Prostate gland (tissue), 2 donors: ENCODE measurements around the gene GPR61. TPM values are rescaled to one million over a fixed set of nuclear protein-coding genes. Genes with fewer than 3 reads are reported as not detected.

Source experiments
- DNase-seq: peaks from one replicate; pipeline ENCODE4 v3.0.0-alpha.2; 2019; ENCODE audit warnings: low spot score
- H3K27ac ChIP-seq, 2 donors: fragments of 200-600 bp; sonication (generic); 2 replicates each; pipeline ENCODE4 v1.5.1; 2017 to 2019
- H3K27me3 ChIP-seq: fragments of 200-600 bp; sonication (generic); replicated peaks from 2 replicates; pipeline ENCODE4 v1.5.1; 2019; ENCODE audit not compliant: insufficient read depth
- H3K36me3 ChIP-seq, 2 donors: fragments of 200-600 bp; sonication (generic); 1 replicate in 1 of 2; 2 replicates in 1 of 2; pipeline versions ENCODE4 v1.5.1 to v1.8.1; 2017 to 2019
- H3K4me1 ChIP-seq: fragments of 200-600 bp; sonication (generic); replicated peaks from 2 replicates; pipeline ENCODE4 v1.5.1; 2019
- H3K4me3 ChIP-seq, 2 donors: fragments of 200-600 bp; sonication (generic); 2 replicates each; pipeline ENCODE4 v1.5.1; 2017 to 2019
- H3K9me3 ChIP-seq: fragments of 200-600 bp; sonication (generic); 2 replicates; pipeline ENCODE4 v1.5.1; 2017
- POLR2A ChIP-seq: fragments of 450-650 bp; IDR thresholded peaks from one replicate; pipeline ENCODE4 v1.6.1; 2016; ENCODE audit warnings: antibody characterized with exemption, mild to moderate bottlenecking
- POLR2AphosphoS5 ChIP-seq: sonication (generic); formaldehyde crosslinking; IDR thresholded peaks from one replicate; pipeline ENCODE4 v1.6.1; 2017; ENCODE audit warnings: antibody characterized with exemption
- WGBS: methylation state at CpG from one replicate; pipeline ENCODE4 v1.1.5; 2018; 5-methylcytosine and 5-hydroxymethylcytosine counted together
- intact Hi-C: fragments of 100-400 bp; cut with DNase I; formaldehyde crosslinking; loops from one replicate; pipeline ENCODE4 v1.14.2; 2022
- total RNA-seq, 2 donors: library from RNA; depleted of rRNA; stranded (reverse); fragments of >200 nt; gene quantifications; one replicate each; pipeline ENCODE4 v1.1.0, GENCODE V29; 2016
- TF ChIP-seq, protein P1 (sequence below), 4 experiments: fragments of 200-600 bp in 2 of 4; fragments of 450-650 bp in 2 of 4; sonication (generic) in 2 of 4; IDR thresholded peaks; 1 replicate in 3 of 4; 2 replicates in 1 of 4; pipeline ENCODE4 v1.5.1; 2016 to 2019; ENCODE audit warnings: antibody characterized with exemption in 4 of 4, mild to moderate bottlenecking in 2 of 4, moderate library complexity in 2 of 4

The GPR61 gene
- total RNA-seq, 2 donors from 2014 or later: 1.2 TPM; not detected in 1

DNA sequence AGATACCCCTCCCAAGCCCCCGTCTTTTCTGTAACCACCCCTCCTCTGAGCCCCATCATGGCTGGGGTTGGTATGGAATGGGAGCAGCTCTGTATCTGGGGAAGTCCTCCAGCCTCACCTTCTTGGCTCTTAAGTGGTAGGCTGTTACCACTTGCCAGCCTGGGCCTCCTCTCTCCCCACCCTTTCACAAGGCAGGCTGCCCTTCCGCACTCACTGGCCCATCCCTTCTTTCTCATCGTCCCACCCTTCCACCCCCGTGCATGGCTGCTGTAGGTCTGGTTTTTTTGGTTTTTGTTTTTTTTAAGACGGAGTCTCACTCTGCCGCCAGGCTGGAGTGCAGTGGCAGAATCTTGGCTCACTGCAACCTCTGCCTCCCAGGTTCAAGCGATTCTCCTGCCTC lies 40.6 kb upstream of the GPR61 start:
- DNase-seq: no peak
- intact Hi-C loops: no loop called here
- no peaks in the 10 kb centered on the region for H3K9me3 ChIP-seq
- no peak overlapping the region for H3K4me3 ChIP-seq
- no peaks in the 10 kb centered on the region for H3K36me3 ChIP-seq
- peaks cover 8% of the 10 kb centered on the region for H3K4me1 ChIP-seq
- TF ChIP-seq POLR2A: no peak
- no peak for TF ChIP-seq POLR2AphosphoS5
- TF ChIP-seq, protein P1, sequence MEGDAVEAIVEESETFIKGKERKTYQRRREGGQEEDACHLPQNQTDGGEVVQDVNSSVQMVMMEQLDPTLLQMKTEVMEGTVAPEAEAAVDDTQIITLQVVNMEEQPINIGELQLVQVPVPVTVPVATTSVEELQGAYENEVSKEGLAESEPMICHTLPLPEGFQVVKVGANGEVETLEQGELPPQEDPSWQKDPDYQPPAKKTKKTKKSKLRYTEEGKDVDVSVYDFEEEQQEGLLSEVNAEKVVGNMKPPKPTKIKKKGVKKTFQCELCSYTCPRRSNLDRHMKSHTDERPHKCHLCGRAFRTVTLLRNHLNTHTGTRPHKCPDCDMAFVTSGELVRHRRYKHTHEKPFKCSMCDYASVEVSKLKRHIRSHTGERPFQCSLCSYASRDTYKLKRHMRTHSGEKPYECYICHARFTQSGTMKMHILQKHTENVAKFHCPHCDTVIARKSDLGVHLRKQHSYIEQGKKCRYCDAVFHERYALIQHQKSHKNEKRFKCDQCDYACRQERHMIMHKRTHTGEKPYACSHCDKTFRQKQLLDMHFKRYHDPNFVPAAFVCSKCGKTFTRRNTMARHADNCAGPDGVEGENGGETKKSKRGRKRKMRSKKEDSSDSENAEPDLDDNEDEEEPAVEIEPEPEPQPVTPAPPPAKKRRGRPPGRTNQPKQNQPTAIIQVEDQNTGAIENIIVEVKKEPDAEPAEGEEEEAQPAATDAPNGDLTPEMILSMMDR (IDR thresholded peaks at IDR 0.05): no peak
- H3K27ac ChIP-seq: no peak overlapping the region
- WGBS: 45% methylated on average over 7 of the region's 7 CpGs
- H3K27me3 ChIP-seq: no peaks in the 10 kb centered on the region

DNA sequence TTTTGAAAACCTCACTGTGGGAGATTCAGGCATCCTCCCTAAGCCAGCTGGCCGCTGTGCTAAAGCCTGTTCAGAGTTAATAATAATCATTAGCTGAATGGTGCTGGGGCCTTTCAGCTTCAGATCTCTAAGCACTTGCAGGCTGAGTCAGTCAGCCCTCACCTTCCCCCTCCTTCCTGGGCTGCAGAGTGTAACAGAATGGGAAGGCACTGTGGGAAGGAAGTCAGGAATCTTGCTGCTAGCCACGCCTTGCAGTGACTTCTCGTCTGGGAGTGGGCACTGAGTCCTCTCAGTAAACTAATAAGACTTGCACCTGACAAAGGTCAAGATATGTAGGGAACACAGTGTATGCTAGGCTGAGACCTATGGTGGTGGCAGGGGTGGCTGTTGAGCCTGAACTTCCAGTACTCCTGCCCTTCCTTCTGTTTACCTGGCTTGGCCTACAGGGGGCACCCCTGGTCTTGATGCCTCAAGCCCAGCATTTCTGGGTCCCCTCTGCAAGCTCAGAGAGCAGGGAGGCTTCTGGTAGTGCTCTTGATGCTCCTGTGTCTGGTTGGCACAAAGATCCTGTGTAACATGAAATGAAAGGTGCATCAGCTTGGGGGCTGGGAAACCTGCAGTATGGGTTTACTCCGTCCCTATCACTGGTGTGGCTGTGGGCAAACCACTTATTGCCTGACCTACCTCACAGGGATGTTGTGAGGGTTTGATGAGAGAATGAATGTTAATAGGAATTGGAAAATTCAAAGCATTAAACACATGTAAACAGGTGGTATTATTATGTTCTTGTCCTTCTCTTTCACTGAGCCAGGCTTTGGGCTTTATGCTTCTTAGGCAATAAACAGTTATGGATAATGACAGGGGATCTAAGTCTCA lies 39.8 kb upstream of the GPR61 start:
- no peak for DNase-seq
- no peak for TF ChIP-seq POLR2AphosphoS5
- TF ChIP-seq, protein P1 (IDR thresholded peaks at IDR 0.05): peak in 1 of 4 experiments; percentile 39
- Histone ChIP-seq H3K27ac (no peak overlapping the region), H3K4me3 (no peak overlapping the region), H3K4me1 (peaks cover 3% of the 10 kb centered on the region), H3K27me3 (no peaks in the 10 kb centered on the region), H3K36me3 (no peaks in the 10 kb centered on the region), H3K9me3 (no peaks in the 10 kb centered on the region)
- WGBS: 59% methylated on average over 4 of the region's 4 CpGs
- intact Hi-C loops: no loop called here

DNA sequence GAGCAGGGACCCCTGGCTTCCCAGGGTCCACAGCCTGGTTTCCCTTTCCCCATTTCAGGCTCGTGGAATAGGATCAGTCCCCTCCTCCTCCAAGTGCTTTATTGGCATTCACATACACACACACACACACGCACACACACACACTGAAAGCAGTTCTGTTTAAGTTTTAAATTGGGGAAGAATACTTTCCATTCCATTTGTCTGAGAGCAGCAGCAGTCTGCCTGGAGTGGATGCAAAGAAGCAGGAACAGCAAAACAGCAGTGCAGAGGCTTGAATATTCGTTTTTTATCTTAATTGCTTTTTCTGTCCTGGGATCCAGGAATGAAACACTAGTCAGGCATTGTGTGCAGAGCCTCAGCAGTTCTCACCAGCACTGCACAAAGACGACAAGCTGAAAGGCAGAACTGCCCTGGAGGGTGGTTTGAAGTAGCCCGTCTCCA lies 38.7 kb upstream of the GPR61 start:
- Histone ChIP-seq H3K9me3 (no peaks in the 10 kb centered on the region), H3K4me3 (no peak overlapping the region), H3K4me1 (no peaks in the 10 kb centered on the region), H3K27ac (no peak overlapping the region), H3K36me3 (no peaks in the 10 kb centered on the region), H3K27me3 (no peaks in the 10 kb centered on the region)
- intact Hi-C loops: no loop called here
- no peak for TF ChIP-seq POLR2A
- TF ChIP-seq POLR2AphosphoS5: no peak
- TF ChIP-seq, protein P1 (IDR thresholded peaks at IDR 0.05): no peak
- WGBS: 31% methylated on average over 5 of the region's 5 CpGs
- DNase-seq: no peak

DNA sequence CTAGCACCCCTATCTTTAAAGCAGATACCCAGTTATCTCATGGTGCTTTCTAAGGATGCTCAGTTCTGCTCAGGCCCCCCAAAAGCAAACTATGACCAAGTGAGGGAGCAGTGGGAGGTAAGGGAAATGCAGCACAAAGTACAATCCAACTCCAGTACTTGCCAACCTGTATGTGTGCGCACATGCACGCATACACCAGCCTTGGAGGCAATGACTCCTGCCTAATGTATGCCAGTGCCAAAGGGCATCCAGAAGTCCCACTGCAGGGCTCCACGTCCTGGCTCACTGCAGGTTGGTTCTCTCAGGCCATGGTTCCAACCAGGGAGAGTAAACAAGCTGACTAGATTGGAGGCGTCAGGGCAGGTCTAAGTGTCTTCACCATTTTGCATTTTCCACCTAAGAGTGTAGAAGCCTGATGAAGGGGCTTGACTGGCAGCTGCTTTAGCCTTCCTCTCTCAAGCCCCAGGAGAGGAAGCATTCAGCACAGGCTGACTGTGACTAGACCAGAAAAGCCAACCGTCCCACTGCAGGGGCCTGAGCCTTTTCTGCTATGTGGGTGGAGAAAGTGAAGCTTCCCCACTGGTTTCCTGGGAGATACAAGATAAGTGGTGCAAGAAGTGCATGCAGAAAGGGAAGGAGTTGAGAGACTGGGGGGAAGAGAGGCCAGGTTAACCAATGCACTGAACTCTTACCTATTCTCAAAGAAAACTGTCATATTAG lies 37.9 kb upstream of the GPR61 start:
- no peak for DNase-seq
- Histone ChIP-seq H3K27me3 (no peaks in the 10 kb centered on the region), H3K36me3 (no peaks in the 10 kb centered on the region), H3K9me3 (no peaks in the 10 kb centered on the region), H3K27ac (no peak overlapping the region), H3K4me1 (no peaks in the 10 kb centered on the region), H3K4me3 (no peak overlapping the region)
- intact Hi-C loops: no loop called here
- WGBS: 57% methylated on average over 5 of the region's 5 CpGs
- TF ChIP-seq POLR2AphosphoS5 (no peak), POLR2A (no peak)
- TF ChIP-seq, protein P1 (IDR thresholded peaks at IDR 0.05): no peak
